Loucy (cell line): ENCODE data around the gene INTS13.

Experiments
- H2AFZ ChIP-seq: fragments of 200-600 bp; sonication (generic); 2 replicates; pipeline ENCODE4 v1.6.0; 2016; ENCODE audit warnings: antibody characterized with exemption, mild to moderate bottlenecking, low read length, moderate library complexity
- H3F3A ChIP-seq: fragments of 200-600 bp; 2 replicates; pipeline ENCODE4 v1.6.0; 2016; ENCODE audit warnings: antibody characterized with exemption, low read depth, mild to moderate bottlenecking
- H3K27me3 ChIP-seq: fragments of 200-600 bp; sonication (generic); 2 replicates; pipeline ENCODE4 v1.6.1; 2014; ENCODE audit warnings: low read length, mild to moderate bottlenecking; ENCODE audit not compliant: insufficient read depth, poor library complexity, severe bottlenecking
- H3K36me3 ChIP-seq: fragments of 200-600 bp; sonication (generic); 2 replicates; pipeline ENCODE4 v1.6.1; 2016; ENCODE audit warnings: low read length; ENCODE audit not compliant: insufficient read depth
- H3K4me1 ChIP-seq: fragments of 200-600 bp; sonication (generic); 2 replicates; pipeline ENCODE4 v1.5.1; 2014; ENCODE audit warnings: low read length, mild to moderate bottlenecking; ENCODE audit not compliant: insufficient read depth, poor library complexity, severe bottlenecking
- H3K4me2 ChIP-seq: fragments of 200-600 bp; sonication (generic); 2 replicates; pipeline ENCODE4 v1.6.0; 2014; ENCODE audit warnings: antibody characterized with exemption, low read length, low read depth, mild to moderate bottlenecking; ENCODE audit not compliant: poor library complexity, severe bottlenecking
- H3K4me3 ChIP-seq: fragments of 200-600 bp; sonication (generic); 2 replicates; pipeline ENCODE4 v1.5.1; 2014; ENCODE audit warnings: low read length, mild to moderate bottlenecking, mixed read lengths; ENCODE audit not compliant: poor library complexity, severe bottlenecking
- H3K79me2 ChIP-seq: fragments of 200-600 bp; sonication (generic); 2 replicates; pipeline ENCODE4 v1.6.1; 2014; ENCODE audit warnings: low read length; ENCODE audit not compliant: insufficient read depth
- H3K9ac ChIP-seq: fragments of 200-600 bp; sonication (generic); 2 replicates; pipeline ENCODE4 v1.6.0; 2014; ENCODE audit warnings: mild to moderate bottlenecking, low read depth, low read length, moderate library complexity; ENCODE audit not compliant: poor library complexity, severe bottlenecking
- H3K9me2 ChIP-seq: fragments of 200-600 bp; sonication (generic); replicated peaks from 2 replicates; pipeline ENCODE4 v1.6.1; 2016; ENCODE audit warnings: low read depth, low read length, mixed read lengths
- H3K9me3 ChIP-seq: fragments of 200-600 bp; sonication (generic); 2 replicates; pipeline ENCODE4 v1.6.1; 2014; ENCODE audit warnings: mild to moderate bottlenecking, antibody characterized with exemption, low read length, low read depth; ENCODE audit not compliant: insufficient read depth
- H4K20me1 ChIP-seq: fragments of 200-600 bp; sonication (generic); 2 replicates; pipeline ENCODE4 v1.6.0; 2014; ENCODE audit warnings: antibody characterized with exemption, low read length, mild to moderate bottlenecking; ENCODE audit not compliant: insufficient read depth, poor library complexity, severe bottlenecking
- CTCF ChIP-seq: fragments of 200-600 bp; sonication (generic); conservative IDR thresholded peaks from 2 replicates; pipeline ENCODE4 v1.5.1; 2014; ENCODE audit warnings: mild to moderate bottlenecking, antibody characterized with exemption, low read length
- EZH2phosphoT487 ChIP-seq: fragments of 200-600 bp; IDR thresholded peaks from 2 replicates; pipeline ENCODE4 v1.6.1; 2018; ENCODE audit warnings: antibody characterized with exemption, mild to moderate bottlenecking, moderate library complexity, borderline replicate concordance

Gene INTS13

DNA sequence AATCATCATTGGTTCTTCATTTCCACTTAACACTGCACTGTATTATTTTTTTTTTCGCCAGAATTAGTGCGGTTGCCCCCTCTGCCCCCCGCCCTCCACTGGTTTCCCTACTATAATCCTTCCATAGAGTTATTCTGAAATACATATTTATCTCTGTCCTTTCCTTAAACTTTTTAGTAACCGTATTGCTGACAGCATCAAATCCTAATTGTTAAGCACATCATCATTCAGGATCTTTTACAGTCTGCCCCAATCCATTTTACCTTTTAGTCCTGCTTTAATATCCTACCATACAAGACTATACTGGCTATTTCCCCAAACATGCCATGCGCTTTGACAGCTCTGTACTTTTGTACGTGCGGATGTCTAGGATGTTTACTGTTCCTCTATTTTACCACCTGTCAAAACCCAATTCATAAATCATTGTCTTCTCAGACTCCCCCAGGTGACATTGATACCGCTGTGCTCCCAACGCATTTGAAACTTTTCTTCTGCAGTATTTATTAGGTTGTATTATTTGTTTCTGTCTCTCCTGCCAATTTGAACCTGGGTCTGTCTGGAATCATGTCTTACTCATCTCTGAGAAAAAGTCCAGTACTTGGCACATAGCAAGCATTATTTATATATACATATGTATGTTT, 1.5 kb upstream of the INTS13 start:
- H3K27me3 ChIP-seq: no peaks in the 10 kb centered on the region
- peak overlapping the region; percentile 83 for H3K4me3 ChIP-seq
- peaks cover 95% of the 10 kb centered on the region for H3K79me2 ChIP-seq
- H3F3A ChIP-seq: peaks cover 6% of the 10 kb centered on the region; the same call in 1 of the 2 replicates
- peak overlapping the region; percentile 87 for H3K4me2 ChIP-seq
- H3K4me1 ChIP-seq: peaks cover 73% of the 10 kb centered on the region
- peaks cover 69% of the 10 kb centered on the region for H4K20me1 ChIP-seq
- H2AFZ ChIP-seq: no peak overlapping the region
- H3K9ac ChIP-seq: peak overlapping the region; percentile 91
- H3K36me3 ChIP-seq: no peaks in the 10 kb centered on the region
- TF ChIP-seq EZH2phosphoT487: no peak
- TF ChIP-seq CTCF: no peak
- H3K9me2 ChIP-seq: no peaks in the 10 kb centered on the region
- no peaks in the 10 kb centered on the region for H3K9me3 ChIP-seq

GRCh38 chr12:26938701-26939062, 901 bp upstream of the INTS13 start:
- peaks cover 71% of the 10 kb centered on the region for H3K4me1 ChIP-seq
- peaks cover 95% of the 10 kb centered on the region for H3K79me2 ChIP-seq
- TF ChIP-seq CTCF (no peak), EZH2phosphoT487 (no peak)

DNA sequence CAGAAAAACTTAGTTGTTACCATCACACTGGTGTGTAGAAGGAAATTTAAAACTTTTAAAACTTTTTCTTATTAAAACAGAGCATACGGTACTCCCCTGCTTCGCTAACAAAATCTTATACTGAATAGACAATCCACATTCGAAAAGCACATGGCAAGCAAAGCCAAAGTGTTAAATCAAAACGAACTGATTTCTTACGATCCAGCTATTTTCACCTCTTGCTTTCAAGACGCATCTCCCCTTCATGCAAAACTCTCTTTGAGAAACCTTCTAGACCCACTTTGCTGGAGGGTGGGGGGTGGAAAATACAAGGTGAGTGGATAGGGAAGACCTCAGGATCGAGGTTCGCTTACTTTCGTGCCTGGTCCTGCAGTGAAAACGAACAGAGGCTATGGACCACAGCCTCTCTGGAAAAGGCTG, 328 bp downstream of the INTS13 start:
- peaks cover 95% of the 10 kb centered on the region for H3K79me2 ChIP-seq
- H3K9me3 ChIP-seq: no peaks in the 10 kb centered on the region
- H3K4me2 ChIP-seq: peak overlapping the region; percentile 69
- no peaks in the 10 kb centered on the region for H3K36me3 ChIP-seq
- H3K27me3 ChIP-seq: no peaks in the 10 kb centered on the region
- H3K9me2 ChIP-seq: no peaks in the 10 kb centered on the region
- peaks cover 62% of the 10 kb centered on the region for H4K20me1 ChIP-seq
- H3K9ac ChIP-seq: peak overlapping the region; percentile 91
- no peak for TF ChIP-seq EZH2phosphoT487
- TF ChIP-seq CTCF: no peak
- peaks cover 73% of the 10 kb centered on the region for H3K4me1 ChIP-seq
- H2AFZ ChIP-seq: 0 out of 2 replicates have a peak overlapping the region, but pooled peaks have one; percentile 91
- H3K4me3 ChIP-seq: peak overlapping the region; percentile 83
- H3F3A ChIP-seq: peaks cover 6% of the 10 kb centered on the region; the same call in 1 of the 2 replicates

More at GRCh38 chr12:26938701-26939062, 901 bp upstream of the INTS13 start:
- H3F3A ChIP-seq: peaks cover 6% of the 10 kb centered on the region; the same call in 1 of the 2 replicates
- H3K9ac ChIP-seq: peak overlapping the region; percentile 91
- no peaks in the 10 kb centered on the region for H3K9me2 ChIP-seq
- no peaks in the 10 kb centered on the region for H3K9me3 ChIP-seq
- H3K27me3 ChIP-seq: no peaks in the 10 kb centered on the region
- peaks cover 63% of the 10 kb centered on the region for H4K20me1 ChIP-seq
- H3K4me2 ChIP-seq: peak overlapping the region; percentile 87
- peak overlapping the region; percentile 83 for H3K4me3 ChIP-seq
- H2AFZ ChIP-seq: peak overlapping the region; percentile 91
- no peaks in the 10 kb centered on the region for H3K36me3 ChIP-seq
